CD4-positive, CD25-positive, alpha-beta regulatory T cell (primary cell): Measurements from ENCODE around the gene BDH1. TPM values are rescaled to one million over a fixed set of nuclear protein-coding genes. Genes with fewer than 3 reads are reported as not detected.

ENCODE experiments used
- ATAC-seq, 2 donors: fragments of 150-1000 bp; cut with Tn5 transposase; one replicate each; pipeline ENCODE4 v1.10.0; 2021; ENCODE audit warnings: low read depth in 2 of 2, moderate number of reproducible peaks in 2 of 2, moderate library complexity in 1 of 2
- DNase-seq, 3 donors: peaks; one replicate each; pipeline versions ENCODE4 v3.0.0 to v3.0.0-alpha.2; 2012 to 2022; ENCODE audit warnings: mixed read lengths in 1 of 3
- H3K27ac ChIP-seq: one replicate; pipeline ENCODE4 v1.7.0; 2013; ENCODE audit warnings: mild to moderate bottlenecking, low read length; ENCODE audit not compliant: insufficient read depth, poor library complexity, severe bottlenecking
- H3K27me3 ChIP-seq: one replicate; pipeline ENCODE4 v1.7.0; 2013; ENCODE audit warnings: low read length; ENCODE audit not compliant: control insufficient read depth, insufficient read depth
- H3K36me3 ChIP-seq: one replicate; pipeline ENCODE4 v1.7.0; 2013; ENCODE audit warnings: mild to moderate bottlenecking, low read length, moderate library complexity; ENCODE audit not compliant: control insufficient read depth, insufficient read depth
- H3K4me1 ChIP-seq: 2 replicates; pipeline ENCODE4 v1.7.0; 2013; ENCODE audit warnings: mild to moderate bottlenecking, low read length; ENCODE audit not compliant: insufficient read depth, control insufficient read depth, poor library complexity, severe bottlenecking
- H3K4me3 ChIP-seq: one replicate; pipeline ENCODE4 v1.7.0; 2013; ENCODE audit warnings: low read depth, mild to moderate bottlenecking, low read length, moderate library complexity
- H3K9me3 ChIP-seq, 2 experiments: 1 replicate in 1 of 2; 2 replicates in 1 of 2; pipeline ENCODE4 v1.7.0; 2013; ENCODE audit warnings: low read length in 2 of 2, mild to moderate bottlenecking in 1 of 2, moderate library complexity in 1 of 2; ENCODE audit not compliant: control insufficient read depth in 2 of 2
- H3K27ac Mint-ChIP-seq, 3 donors: one replicate each; pipeline ENCODE4 v1.8.0; 2020 to 2022; ENCODE audit warnings: mild to moderate bottlenecking in 3 of 3, mixed read lengths in 3 of 3, moderate library complexity in 2 of 3
- H3K27me3 Mint-ChIP-seq: one replicate; pipeline ENCODE4 v1.8.0; 2022; ENCODE audit warnings: mild to moderate bottlenecking, mixed read lengths
- H3K36me3 Mint-ChIP-seq: one replicate; pipeline ENCODE4 v1.8.0; 2020; ENCODE audit warnings: mixed read lengths
- H3K4me1 Mint-ChIP-seq, 4 donors: one replicate each; pipeline ENCODE4 v1.8.0; 2020 to 2022; ENCODE audit warnings: mixed read lengths in 4 of 4, mild to moderate bottlenecking in 1 of 4
- H3K4me3 Mint-ChIP-seq, 4 donors: one replicate each; pipeline ENCODE4 v1.8.0; 2020 to 2022; ENCODE audit warnings: mild to moderate bottlenecking in 4 of 4, mixed read lengths in 4 of 4, moderate library complexity in 3 of 4
- H3K9me3 Mint-ChIP-seq, 7 donors: one replicate each; pipeline ENCODE4 v1.8.0; 2020 to 2022; ENCODE audit warnings: mixed read lengths in 7 of 7, mild to moderate bottlenecking in 3 of 7, moderate library complexity in 2 of 7
- polyA plus RNA-seq, 4 donors: library from polyadenylated mRNA; unstranded; fragments of 300-500 nt; fragmentation: Illumina TruSeq; gene quantifications; one replicate each; pipeline ENCODE4 v1.2.3, GENCODE V29; 2021
- total RNA-seq: library from RNA; stranded (reverse); gene quantifications from one replicate; pipeline ENCODE4 v1.2.3, GENCODE V29; 2022

Gene BDH1
- total and polyA plus RNA-seq, 5 donors from 2014 or later, result 13.5 to 29.8 (median 20.3) TPM

- H3K36me3 Mint-ChIP-seq, result no peaks in the 10 kb centered on the region
- no peak for DNase-seq
- no peaks in the 10 kb centered on the region for H3K27me3 ChIP-seq
- H3K9me3 Mint-ChIP-seq, result peaks cover 0 to 2% (median 0%) of the 10 kb centered on the region in 7 donors
- peaks cover 12% of the 10 kb centered on the region for H3K27me3 Mint-ChIP-seq
- H3K27ac Mint-ChIP-seq, result no peak overlapping the region
- ATAC-seq, result no peak
- no peak overlapping the region for H3K4me3 ChIP-seq
- no peaks in the 10 kb centered on the region for H3K4me1 ChIP-seq
- H3K36me3 ChIP-seq, result no peaks in the 10 kb centered on the region
- no peak overlapping the region for H3K27ac ChIP-seq
- no peak overlapping the region for H3K4me3 Mint-ChIP-seq
- H3K4me1 Mint-ChIP-seq, result no peaks in the 10 kb centered on the region
- no peaks in the 10 kb centered on the region for H3K9me3 ChIP-seq
Observed at GRCh38 chr3:197490098-197491058, 65.4 kb downstream of the BDH1 start.

- Mint-ChIP-seq H3K27ac (no peak overlapping the region), H3K36me3 (no peaks in the 10 kb centered on the region), H3K4me1 (no peaks in the 10 kb centered on the region), H3K4me3 (no peak overlapping the region), H3K9me3 (no peaks in the 10 kb centered on the region), H3K27me3 (peaks cover 12% of the 10 kb centered on the region)
- Histone ChIP-seq H3K4me1 (no peaks in the 10 kb centered on the region), H3K4me3 (no peak overlapping the region), H3K27ac (no peak overlapping the region), H3K36me3 (no peaks in the 10 kb centered on the region), H3K27me3 (no peaks in the 10 kb centered on the region), H3K9me3 (no peaks in the 10 kb centered on the region)
- ATAC-seq (no peak), DNase-seq (no peak)
Observed at GRCh38 chr3:197487911-197488391, 67.8 kb downstream of the BDH1 start.

DNA sequence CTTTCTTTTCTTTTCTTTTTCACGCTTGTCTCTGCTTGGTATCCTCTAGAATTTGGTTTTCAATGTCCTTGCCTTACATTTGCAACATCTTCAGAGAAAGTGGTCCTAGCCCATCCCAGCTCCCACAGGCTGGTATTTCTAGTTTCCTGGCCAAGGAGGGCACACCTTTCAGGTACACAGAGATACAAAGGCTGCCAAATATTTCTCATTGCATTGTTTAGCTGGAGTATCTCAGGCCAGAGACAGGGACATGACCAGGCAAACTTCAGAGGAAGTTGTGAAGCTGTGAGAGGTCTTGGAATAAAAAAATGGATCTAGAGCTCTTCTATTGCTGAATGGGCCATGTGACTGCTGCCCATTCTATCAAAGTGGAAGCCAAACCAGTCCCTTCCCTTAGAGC, 68.9 kb downstream of the BDH1 start:
- no peak overlapping the region for H3K4me3 ChIP-seq
- Mint-ChIP-seq H3K27ac (no peak overlapping the region), H3K9me3 (no peaks in the 10 kb centered on the region), H3K4me1 (no peaks in the 10 kb centered on the region), H3K36me3 (no peaks in the 10 kb centered on the region), H3K27me3 (peaks cover 8% of the 10 kb centered on the region), H3K4me3 (no peak overlapping the region)
- no peak overlapping the region for H3K27ac ChIP-seq
- H3K9me3 ChIP-seq, result no peaks in the 10 kb centered on the region
- no peaks in the 10 kb centered on the region for H3K4me1 ChIP-seq
- no peaks in the 10 kb centered on the region for H3K27me3 ChIP-seq
- DNase-seq (no peak), ATAC-seq (no peak)
- H3K36me3 ChIP-seq, result no peaks in the 10 kb centered on the region

GRCh38 chr3:197485143-197485542, 70.6 kb downstream of the BDH1 start:
- no peaks in the 10 kb centered on the region for H3K4me1 ChIP-seq
- peaks cover 2% of the 10 kb centered on the region for H3K27me3 ChIP-seq
- DNase-seq (no peak), ATAC-seq (no peak)
- no peaks in the 10 kb centered on the region for H3K9me3 ChIP-seq
- Mint-ChIP-seq H3K4me1 (no peaks in the 10 kb centered on the region), H3K27ac (no peak overlapping the region), H3K4me3 (no peak overlapping the region), H3K9me3 (no peaks in the 10 kb centered on the region), H3K27me3 (peaks cover 5% of the 10 kb centered on the region), H3K36me3 (no peaks in the 10 kb centered on the region)
- no peak overlapping the region for H3K27ac ChIP-seq
- no peak overlapping the region for H3K4me3 ChIP-seq
- H3K36me3 ChIP-seq, result no peaks in the 10 kb centered on the region

- no peaks in the 10 kb centered on the region for H3K36me3 ChIP-seq
- Mint-ChIP-seq H3K4me3 (no peak overlapping the region), H3K4me1 (no peaks in the 10 kb centered on the region), H3K27me3 (peaks cover 5% of the 10 kb centered on the region), H3K27ac (no peak overlapping the region), H3K9me3 (no peaks in the 10 kb centered on the region), H3K36me3 (no peaks in the 10 kb centered on the region)
- H3K27ac ChIP-seq, result no peak overlapping the region
- DNase-seq, result no peak
- H3K4me3 ChIP-seq, result no peak overlapping the region
- ATAC-seq, result no peak
- peaks cover 7% of the 10 kb centered on the region for H3K27me3 ChIP-seq
- no peaks in the 10 kb centered on the region for H3K4me1 ChIP-seq
- H3K9me3 ChIP-seq, result no peaks in the 10 kb centered on the region
Observed at GRCh38 chr3:197484204-197484901, 71.4 kb downstream of the BDH1 start.

GRCh38 chr3:197482001-197482400, 73.8 kb downstream of the BDH1 start:
- Mint-ChIP-seq H3K27me3 (peaks cover 5% of the 10 kb centered on the region), H3K36me3 (no peaks in the 10 kb centered on the region), H3K27ac (no peak overlapping the region), H3K4me3 (no peak overlapping the region), H3K4me1 (no peaks in the 10 kb centered on the region), H3K9me3 (no peaks in the 10 kb centered on the region)
- Histone ChIP-seq H3K36me3 (no peaks in the 10 kb centered on the region), H3K27me3 (peaks cover 7% of the 10 kb centered on the region), H3K4me3 (no peak overlapping the region), H3K9me3 (no peaks in the 10 kb centered on the region), H3K27ac (no peak overlapping the region), H3K4me1 (no peaks in the 10 kb centered on the region)
- no peak for DNase-seq
- ATAC-seq, result no peak

DNA sequence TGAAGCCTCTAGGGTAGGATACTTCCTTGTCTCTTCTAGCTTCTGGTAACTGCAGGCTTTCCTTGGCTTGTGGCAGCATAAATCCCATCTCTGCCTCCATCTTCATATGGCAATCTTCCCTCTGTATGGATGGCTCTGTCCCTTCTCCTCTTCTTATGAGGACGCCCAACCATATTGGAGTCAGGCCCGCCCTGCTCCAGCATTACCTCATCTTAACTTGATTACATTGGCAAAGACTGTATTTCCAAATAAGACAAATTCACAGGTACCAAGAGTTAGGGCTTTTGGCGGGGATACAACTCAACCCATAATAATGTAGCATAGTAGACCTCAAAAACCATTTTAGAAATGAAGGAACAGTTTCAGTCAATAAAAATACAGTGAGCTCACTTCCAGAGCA, 75.4 kb downstream of the BDH1 start:
- Histone ChIP-seq H3K36me3 (no peaks in the 10 kb centered on the region), H3K4me1 (no peaks in the 10 kb centered on the region), H3K27me3 (peaks cover 7% of the 10 kb centered on the region), H3K27ac (no peak overlapping the region), H3K9me3 (no peaks in the 10 kb centered on the region), H3K4me3 (no peak overlapping the region)
- ATAC-seq (no peak), DNase-seq (no peak)
- Mint-ChIP-seq H3K4me3 (no peak overlapping the region), H3K36me3 (no peaks in the 10 kb centered on the region), H3K27me3 (peaks cover 5% of the 10 kb centered on the region), H3K4me1 (no peaks in the 10 kb centered on the region), H3K9me3 (no peaks in the 10 kb centered on the region), H3K27ac (no peak overlapping the region)
